Measurements from ENCODE around the gene SFXN5. TPM values are rescaled to one million over a fixed set of nuclear protein-coding genes. Genes with fewer than 3 reads are reported as not detected.

SFXN5 gene
- total RNA-seq, 2 donors from 2014 or later, result 12.8 to 23.2 TPM

GRCh38 chr2:72971036-72971435 lies 100.5 kb downstream of the SFXN5 start:
- H3K9me3 ChIP-seq, result no peaks in the 10 kb centered on the region
- no peaks in the 10 kb centered on the region for H3K27me3 ChIP-seq (replicated peaks; ENCODE audit: insufficient read depth)
- H3K27ac ChIP-seq, result no peak overlapping the region
- H3K4me1 ChIP-seq (replicated peaks), result no peaks in the 10 kb centered on the region
- H3K4me3 ChIP-seq, result no peak overlapping the region
- TF ChIP-seq POLR2A (IDR thresholded peaks at IDR 0.05) (no peak), POLR2AphosphoS5 (IDR thresholded peaks at IDR 0.05) (no peak), CTCF (IDR thresholded peaks at IDR 0.05) (no peak)
- DNase-seq (ENCODE audit: low spot score), result no peak
- intact Hi-C loops (cut with DNase I), result no loop called here
- 81% methylated on average over 7 of the region's 7 CpGs for WGBS
- H3K36me3 ChIP-seq, result no peaks in the 10 kb centered on the region

- no peaks in the 10 kb centered on the region for H3K27me3 ChIP-seq (replicated peaks; ENCODE audit: insufficient read depth)
- H3K36me3 ChIP-seq, result no peaks in the 10 kb centered on the region
- no peak overlapping the region for H3K4me3 ChIP-seq
- no peak overlapping the region for H3K27ac ChIP-seq
- no peak for DNase-seq (ENCODE audit: low spot score)
- intact Hi-C loops (cut with DNase I), result no loop called here
- no peaks in the 10 kb centered on the region for H3K9me3 ChIP-seq
- no peak for TF ChIP-seq POLR2AphosphoS5 (IDR thresholded peaks at IDR 0.05)
- TF ChIP-seq POLR2A (IDR thresholded peaks at IDR 0.05), result no peak
- no peak for TF ChIP-seq CTCF (IDR thresholded peaks at IDR 0.05)
- 72% methylated on average over 4 of the region's 4 CpGs for WGBS
- no peaks in the 10 kb centered on the region for H3K4me1 ChIP-seq (replicated peaks)
These were observed 101.8 kb downstream of the SFXN5 start for GRCh38 chr2:72969706-72970105.

- Histone ChIP-seq H3K9me3 (no peaks in the 10 kb centered on the region), H3K4me1 (replicated peaks) (no peaks in the 10 kb centered on the region), H3K27me3 (replicated peaks; ENCODE audit: insufficient read depth) (no peaks in the 10 kb centered on the region), H3K36me3 (no peaks in the 10 kb centered on the region), H3K4me3 (no peak overlapping the region), H3K27ac (no peak overlapping the region)
- no peak for DNase-seq (ENCODE audit: low spot score)
- WGBS, result 92% methylated on average over 8 of the region's 8 CpGs
- intact Hi-C loops (cut with DNase I), result no loop called here
- TF ChIP-seq CTCF (IDR thresholded peaks at IDR 0.05), result no peak
- TF ChIP-seq POLR2A (IDR thresholded peaks at IDR 0.05), result no peak
- TF ChIP-seq POLR2AphosphoS5 (IDR thresholded peaks at IDR 0.05), result no peak
These were observed 103.2 kb downstream of the SFXN5 start for GRCh38 chr2:72968286-72968685.

- Histone ChIP-seq H3K27me3 (replicated peaks; ENCODE audit: insufficient read depth) (no peaks in the 10 kb centered on the region), H3K27ac (no peak overlapping the region), H3K4me1 (replicated peaks) (no peaks in the 10 kb centered on the region), H3K4me3 (no peak overlapping the region), H3K9me3 (no peaks in the 10 kb centered on the region), H3K36me3 (no peaks in the 10 kb centered on the region)
- TF ChIP-seq CTCF (IDR thresholded peaks at IDR 0.05), result no peak
- no peak for TF ChIP-seq POLR2AphosphoS5 (IDR thresholded peaks at IDR 0.05)
- no peak for TF ChIP-seq POLR2A (IDR thresholded peaks at IDR 0.05)
- intact Hi-C loops (cut with DNase I), result no loop called here
- WGBS, result 94% methylated on average over 14 of the region's 14 CpGs
- no peak for DNase-seq (ENCODE audit: low spot score)
These were observed 105.6 kb downstream of the SFXN5 start for GRCh38 chr2:72965770-72966450.

- TF ChIP-seq CTCF (IDR thresholded peaks at IDR 0.05) (no peak), POLR2AphosphoS5 (IDR thresholded peaks at IDR 0.05) (no peak), POLR2A (IDR thresholded peaks at IDR 0.05) (no peak)
- no peak for DNase-seq (ENCODE audit: low spot score)
- Histone ChIP-seq H3K27ac (no peak overlapping the region), H3K4me1 (replicated peaks) (no peaks in the 10 kb centered on the region), H3K4me3 (no peak overlapping the region), H3K27me3 (replicated peaks; ENCODE audit: insufficient read depth) (no peaks in the 10 kb centered on the region), H3K36me3 (no peaks in the 10 kb centered on the region), H3K9me3 (no peaks in the 10 kb centered on the region)
- intact Hi-C loops (cut with DNase I), result no loop called here
- WGBS, result 88% methylated on average over 12 of the region's 12 CpGs
These were observed 106.5 kb downstream of the SFXN5 start for GRCh38 chr2:72965016-72965415.

Measured in prostate gland (tissue), 2 donors.